ENCODE measurements around the gene IL2RG.

The IL2RG gene

GRCh38 chrX:71107762-71108360 lies 3.5 kb downstream of the IL2RG start:
- no peak for DNase-seq (ENCODE audit: low spot score)

GRCh38 chrX:71107245-71107644 lies 4.1 kb downstream of the IL2RG start:
- DNase-seq (ENCODE audit: low spot score), result no peak

- no peak for DNase-seq (ENCODE audit: low spot score)
Measured at GRCh38 chrX:71106427-71106826, 5.0 kb downstream of the IL2RG start, which contains the start of gene CXorf65. Gene CXorf65 (minus strand): TSS chrX:71106740. CDS start chrX:71106556, 184 bp downstream.

- DNase-seq (ENCODE audit: low spot score), result no peak
Measured at GRCh38 chrX:71105628-71106027, 5.7 kb downstream of the IL2RG start.

- DNase-seq (ENCODE audit: low spot score), result peak; percentile 81
Measured at GRCh38 chrX:71103110-71103983, 8.0 kb downstream of the IL2RG start.

- no peak for DNase-seq (ENCODE audit: low spot score)
Measured at GRCh38 chrX:71102292-71102691, 9.1 kb downstream of the IL2RG start.

GRCh38 chrX:71100581-71101505 lies 10.5 kb downstream of the IL2RG start:
- DNase-seq (ENCODE audit: low spot score), result no peak

GRCh38 chrX:71099736-71100135 lies 11.6 kb downstream of the IL2RG start:
- DNase-seq (ENCODE audit: low spot score), result no peak

GRCh38 chrX:71098951-71099506 lies 12.3 kb downstream of the IL2RG start:
- no peak for DNase-seq (ENCODE audit: low spot score)

GRCh38 chrX:71098302-71098701 lies 13.1 kb downstream of the IL2RG start:
- peak; percentile 46 for DNase-seq (ENCODE audit: low spot score)

GRCh38 chrX:71096760-71097032 lies 14.7 kb downstream of the IL2RG start:
- no peak for DNase-seq (ENCODE audit: low spot score)

GRCh38 chrX:71095981-71096759 lies 15.2 kb downstream of the IL2RG start:
- no peak for DNase-seq (ENCODE audit: low spot score)

GRCh38 chrX:71095555-71095980 lies 15.8 kb downstream of the IL2RG start, which contains the start of gene FOXO4:
Gene FOXO4 (plus strand): TSS chrX:71095851. CDS start chrX:71096529, 678 bp downstream.
- peak; percentile 93 for DNase-seq (ENCODE audit: low spot score)

- no peak for DNase-seq (ENCODE audit: low spot score)
Measured at GRCh38 chrX:71095033-71095432, 16.3 kb downstream of the IL2RG start.

- no peak for DNase-seq (ENCODE audit: low spot score)
Measured at GRCh38 chrX:71091263-71091662, 20.1 kb downstream of the IL2RG start.

GRCh38 chrX:71085900-71086299 lies 25.5 kb downstream of the IL2RG start:
- no peak for DNase-seq (ENCODE audit: low spot score)

- no peak for DNase-seq (ENCODE audit: low spot score)
Measured at GRCh38 chrX:71082822-71083221, 28.6 kb downstream of the IL2RG start.

- no peak for DNase-seq (ENCODE audit: low spot score)
Measured at GRCh38 chrX:71082124-71082647, 29.2 kb downstream of the IL2RG start.

- no peak for DNase-seq (ENCODE audit: low spot score)
Measured at GRCh38 chrX:71081330-71082123, 29.9 kb downstream of the IL2RG start.

- DNase-seq (ENCODE audit: low spot score), result no peak
Measured at GRCh38 chrX:71070531-71070930, 40.8 kb downstream of the IL2RG start.
